ENCODE data around the gene EXOC2. TPM values are rescaled to one million over a fixed set of nuclear protein-coding genes. Genes with fewer than 3 reads are reported as not detected.

The EXOC2 gene
- total and polyA plus RNA-seq, 2 donors (not counting 3 experiments of a cell fraction or from before 2014, with no cell fraction given): 18.2 to 30.8 TPM

GRCh38 chr6:551829-552350 lies 141.0 kb downstream of the EXOC2 start:
- Histone ChIP-seq H4K20me1 (replicated peaks; ENCODE audit: control insufficient read depth, extremely low read depth, insufficient read depth, low read length) (no peaks in the 10 kb centered on the region), H3K36me3 (ENCODE audit: control insufficient read depth in 2 of 2, extremely low read depth in 1 of 2, insufficient read depth in 2 of 2, low read length in 2 of 2) (peaks cover 3 to 4% of the 10 kb centered on the region in 2 experiments), H3K27ac (ENCODE audit: insufficient read depth, low read depth, low read length) (no peak overlapping the region), H3K4me1 (ENCODE audit: control insufficient read depth, extremely low read depth, insufficient read depth, low read length) (no peaks in the 10 kb centered on the region), H3K4me3 (replicated peaks in 1 of 3; ENCODE audit: insufficient read depth in 1 of 3, low read depth in 1 of 3, low read length in 3 of 3) (no peak overlapping the region), H3K9me1 (replicated peaks; ENCODE audit: control insufficient read depth, extremely low read depth, insufficient read depth, low read length) (no peaks in the 10 kb centered on the region), H3K9me3 (replicated peaks; ENCODE audit: control insufficient read depth, insufficient read depth, low read length) (no peaks in the 10 kb centered on the region), H3K4me2 (ENCODE audit: insufficient read depth, low read length) (no peak overlapping the region), H3K27me3 (ENCODE audit: control insufficient read depth in 2 of 2, insufficient read depth in 2 of 2, low read length in 2 of 2) (no peaks in the 10 kb centered on the region), H3K9ac (replicated peaks; ENCODE audit: extremely low read depth, insufficient read depth, low read length) (no peak overlapping the region), H3K79me2 (ENCODE audit: control insufficient read depth, insufficient read depth, low read length) (no peaks in the 10 kb centered on the region), H2AFZ (ENCODE audit: low read depth, low read length) (no peak overlapping the region)
- dilution Hi-C loops (cut with MboI; ENCODE audit: extremely low pct_ligation_motif_present, low sequenced_read_pairs): no loop called here
- ChIA-PET POLR2A (no interaction called here), CTCF (interaction anchor here (2.6 kb wide), 1 partner anchor 363 kb away, joined by 6 read pairs; no protein-coding TSS in a partner anchor)
- intact Hi-C loops (cut with micrococcal nuclease): no loop called here
- TF ChIP-seq CTCF (IDR thresholded peaks at IDR 0.05; ENCODE audit: extremely low read depth in 1 of 2, insufficient read depth in 1 of 2, low read depth in 1 of 2, low read length in 2 of 2) (no peak), MYC (IDR thresholded peaks at IDR 0.05; ENCODE audit: low read depth, low read length) (no peak), POLR2A (IDR thresholded peaks at IDR 0.05; ENCODE audit: low read depth, low read length) (no peak), EZH2 (IDR thresholded peaks at IDR 0.05; ENCODE audit: borderline replicate concordance, low read depth, low read length, severe bottlenecking) (no peak), FOS (IDR thresholded peaks at IDR 0.05; ENCODE audit: borderline replicate concordance, insufficient read depth, low read length) (no peak), JUN (IDR thresholded peaks at IDR 0.05; ENCODE audit: borderline replicate concordance, insufficient read depth, insufficient read length, low read depth) (no peak), POLR2AphosphoS5 (IDR thresholded peaks at IDR 0.05; ENCODE audit: insufficient read depth, low read depth, low read length) (no peak), GATA2 (IDR thresholded peaks at IDR 0.05; ENCODE audit: insufficient read depth, insufficient read length, low read depth, low read length) (no peak), MAX (IDR thresholded peaks at IDR 0.05; ENCODE audit: insufficient read depth, insufficient read length) (no peak)
- no peak for DNase-seq (ENCODE audit: low read depth, low spot score)
- FAIRE-seq: no peak
- BruUV-seq (replicated peaks): no TSS peak
